H9 (cell line): ENCODE measurements around the gene CELF5. TPM values are rescaled to one million over a fixed set of nuclear protein-coding genes. Genes with fewer than 3 reads are reported as not detected.

Experiments
- DNase-seq: peaks from one replicate; pipeline ENCODE4 v3.0.0-alpha.2; 2017
- H2AFZ ChIP-seq: one replicate; pipeline ENCODE4 v1.6.1; 2013; ENCODE audit warnings: mild to moderate bottlenecking, low read length, control low read depth, moderate library complexity
- H2AK5ac ChIP-seq: 2 replicates; pipeline ENCODE4 v1.6.1; 2013; ENCODE audit warnings: low read length, control low read depth, mixed read lengths; ENCODE audit not compliant: insufficient read length
- H2BK120ac ChIP-seq: one replicate; pipeline ENCODE4 v1.6.1; 2013; ENCODE audit warnings: low read depth, mild to moderate bottlenecking, low read length, control low read depth, inconsistent platforms; ENCODE audit not compliant: poor library complexity, severe bottlenecking
- H2BK12ac ChIP-seq: 2 replicates; pipeline ENCODE4 v1.6.1; 2013; ENCODE audit warnings: low read length, control low read depth, mixed read lengths, low read depth; ENCODE audit not compliant: insufficient read length
- H2BK15ac ChIP-seq: 2 replicates; pipeline ENCODE4 v1.6.1; 2013; ENCODE audit warnings: low read depth, low read length, control low read depth
- H2BK20ac ChIP-seq: one replicate; pipeline ENCODE4 v1.6.1; 2013; ENCODE audit warnings: low read depth, mild to moderate bottlenecking, low read length, control low read depth, inconsistent platforms; ENCODE audit not compliant: poor library complexity, severe bottlenecking
- H2BK5ac ChIP-seq: 2 replicates; pipeline ENCODE4 v1.6.1; 2013; ENCODE audit warnings: low read length, control low read depth, mixed read lengths; ENCODE audit not compliant: insufficient read length
- H3K14ac ChIP-seq: 2 replicates; pipeline ENCODE4 v1.6.1; 2013; ENCODE audit warnings: low read length, control low read depth; ENCODE audit not compliant: insufficient read depth
- H3K18ac ChIP-seq: 2 replicates; pipeline ENCODE4 v1.6.1; 2013; ENCODE audit warnings: low read depth, mild to moderate bottlenecking, mixed read lengths, low read length, control low read depth; ENCODE audit not compliant: insufficient read length
- H3K23ac ChIP-seq: 2 replicates; pipeline ENCODE4 v1.6.1; 2013; ENCODE audit warnings: low read length, control low read depth, mixed read lengths, low read depth; ENCODE audit not compliant: insufficient read length
- H3K23me2 ChIP-seq: 2 replicates; pipeline ENCODE4 v1.6.1; 2013; ENCODE audit warnings: low read depth, mild to moderate bottlenecking, mixed read lengths, low read length, control low read depth; ENCODE audit not compliant: insufficient read length, poor library complexity, severe bottlenecking
- H3K27ac ChIP-seq: 2 replicates; pipeline ENCODE4 v1.5.1; 2013; ENCODE audit warnings: low read length, control low read depth, mixed read lengths, low read depth; ENCODE audit not compliant: insufficient read length
- H3K27me3 ChIP-seq: 2 replicates; pipeline ENCODE4 v1.6.1; 2013; ENCODE audit warnings: low read length, control low read depth, inconsistent platforms; ENCODE audit not compliant: insufficient read depth
- H3K4ac ChIP-seq: 2 replicates; pipeline ENCODE4 v1.6.1; 2013; ENCODE audit warnings: low read depth, mild to moderate bottlenecking, control low read depth, inconsistent platforms, low read length, moderate library complexity
- H3K4me1 ChIP-seq: 2 replicates; pipeline ENCODE4 v1.6.1; 2013; ENCODE audit warnings: low read length, control low read depth, inconsistent platforms; ENCODE audit not compliant: insufficient read depth
- H3K4me2 ChIP-seq: 2 replicates; pipeline ENCODE4 v1.6.1; 2013; ENCODE audit warnings: low read length, control low read depth, mixed read lengths; ENCODE audit not compliant: insufficient read length, insufficient read depth
- H3K56ac ChIP-seq: 2 replicates; pipeline ENCODE4 v1.6.1; 2013; ENCODE audit warnings: low read depth, mild to moderate bottlenecking, mixed read lengths, low read length, control low read depth; ENCODE audit not compliant: insufficient read length
- H3K79me1 ChIP-seq: 2 replicates; pipeline ENCODE4 v1.6.1; 2013; ENCODE audit warnings: low read depth, mild to moderate bottlenecking, moderate library complexity, low read length, control low read depth, inconsistent platforms; ENCODE audit not compliant: insufficient read depth, poor library complexity, severe bottlenecking
- H3K79me2 ChIP-seq: 2 replicates; pipeline ENCODE4 v1.6.1; 2013; ENCODE audit warnings: low read length, control low read depth, inconsistent platforms; ENCODE audit not compliant: insufficient read depth
- H3K9ac ChIP-seq: 2 replicates; pipeline ENCODE4 v1.6.1; 2013; ENCODE audit warnings: low read length, control low read depth, mixed read lengths; ENCODE audit not compliant: insufficient read length; ENCODE audit errors: extremely low read depth
- H3K9me3 ChIP-seq: one replicate; pipeline ENCODE4 v1.6.1; 2013; ENCODE audit warnings: low read depth, low read length, inconsistent platforms; ENCODE audit not compliant: control insufficient read depth
- H3T11ph ChIP-seq: one replicate; pipeline ENCODE4 v1.6.1; 2013; ENCODE audit warnings: mild to moderate bottlenecking, low read length, control low read depth, inconsistent platforms
- H4K20me1 ChIP-seq: one replicate; pipeline ENCODE4 v1.6.1; 2013; ENCODE audit not compliant: control insufficient read depth, insufficient read length, insufficient read depth
- H4K5ac ChIP-seq: 2 replicates; pipeline ENCODE4 v1.6.1; 2013; ENCODE audit warnings: low read depth, mild to moderate bottlenecking, mixed read lengths, low read length, control low read depth; ENCODE audit not compliant: insufficient read length
- H4K8ac ChIP-seq: replicated peaks from 2 replicates; pipeline ENCODE4 v1.6.1; 2013; ENCODE audit warnings: low read length, control low read depth, mixed read lengths, low read depth; ENCODE audit not compliant: insufficient read length
- H4K91ac ChIP-seq: 2 replicates; pipeline ENCODE4 v1.6.1; 2013; ENCODE audit warnings: low read depth, mild to moderate bottlenecking, moderate library complexity, mixed read lengths, low read length, control low read depth; ENCODE audit not compliant: insufficient read length
- H3K27ac Mint-ChIP-seq, 3 experiments: 2 replicates in 2 of 3; 3 replicates in 1 of 3; pipeline ENCODE4 v1.8.0; 2020 to 2021; ENCODE audit warnings: mixed read lengths in 3 of 3, mild to moderate bottlenecking in 1 of 3, moderate library complexity in 1 of 3
- H3K27me3 Mint-ChIP-seq: 2 replicates; pipeline ENCODE4 v1.8.0; 2021; ENCODE audit warnings: low read depth, mild to moderate bottlenecking, moderate library complexity, mixed read lengths
- H3K36me3 Mint-ChIP-seq, 3 experiments: 2 replicates in 2 of 3; 3 replicates in 1 of 3; pipeline ENCODE4 v1.8.0; 2020 to 2021; ENCODE audit warnings: low read depth in 3 of 3, mixed read lengths in 3 of 3; ENCODE audit not compliant: insufficient read depth in 1 of 3
- H3K4me1 Mint-ChIP-seq, 2 experiments: 2 replicates each; pipeline ENCODE4 v1.8.0; 2020; ENCODE audit warnings: mixed read lengths in 2 of 2
- H3K4me3 Mint-ChIP-seq, 2 experiments: 2 replicates in 1 of 2; 3 replicates in 1 of 2; pipeline ENCODE4 v1.8.0; 2020 to 2021; ENCODE audit warnings: mild to moderate bottlenecking in 2 of 2, mixed read lengths in 2 of 2, moderate library complexity in 1 of 2
- H3K9me3 Mint-ChIP-seq, 2 experiments: 2 replicates in 1 of 2; 3 replicates in 1 of 2; pipeline ENCODE4 v1.8.0; 2020; ENCODE audit warnings: mild to moderate bottlenecking in 2 of 2, mixed read lengths in 2 of 2, moderate library complexity in 1 of 2
- CTCF ChIP-seq: fragments of 200-600 bp; sonication (generic); conservative IDR thresholded peaks from 3 replicates; pipeline ENCODE4 v1.8.0; 2021; ENCODE audit warnings: antibody characterized with exemption, mild to moderate bottlenecking
- WGBS: extraction: QIAGEN DNeasy Blood & Tissue Kit; methylation state at CpG from one replicate; pipeline ENCODE4 v1.1.7; 2013; ENCODE audit warnings: missing lambda C conversion rate, low lambda C conversion rate, mixed read lengths; ENCODE audit not compliant: insufficient read length; ENCODE audit errors: extremely low coverage; 5-methylcytosine and 5-hydroxymethylcytosine counted together
- total RNA-seq: library from RNA; stranded (reverse); gene quantifications from 2 replicates; pipeline ENCODE4 v1.2.1, GENCODE V29; 2021

The CELF5 gene
- total RNA-seq, 1 experiment from 2014 or later, result 4.8 TPM

- Mint-ChIP-seq H3K36me3 (no peaks in the 10 kb centered on the region; a peak in 1 of 7 replicates), H3K27me3 (peaks cover 28% of the 10 kb centered on the region), H3K4me1 (peaks cover 0 to 15% of the 10 kb centered on the region in 2 experiments; a peak in 2 of 4 replicates), H3K27ac (no peak overlapping the region), H3K4me3 (no peak overlapping the region), H3K9me3 (no peaks in the 10 kb centered on the region)
- Histone ChIP-seq H2BK15ac (no peak overlapping the region), H3K9ac (no peak overlapping the region), H2BK20ac (no peak overlapping the region), H3K27ac (no peak overlapping the region), H3K79me1 (no peaks in the 10 kb centered on the region), H3K23ac (no peak overlapping the region), H2AK5ac (no peak overlapping the region), H4K20me1 (no peaks in the 10 kb centered on the region), H3K27me3 (no peaks in the 10 kb centered on the region), H3K79me2 (no peaks in the 10 kb centered on the region), H2BK120ac (no peak overlapping the region), H3T11ph (no peak overlapping the region), H2AFZ (no peak overlapping the region), H3K4me1 (no peaks in the 10 kb centered on the region), H3K18ac (no peak overlapping the region), H3K14ac (no peak overlapping the region), H2BK12ac (no peak overlapping the region), H4K5ac (no peak overlapping the region), H3K9me3 (no peaks in the 10 kb centered on the region), H3K4ac (no peak overlapping the region), H3K56ac (no peak overlapping the region), H4K8ac (no peak overlapping the region), H3K4me2 (no peak overlapping the region), H3K23me2 (peaks cover 6% of the 10 kb centered on the region), H2BK5ac (no peak overlapping the region), H4K91ac (no peak overlapping the region)
- TF ChIP-seq CTCF, result no peak
- 100% methylated on average over 1 of the region's 5 CpGs for WGBS
- DNase-seq, result no peak
These were observed 1.8 kb upstream of the CELF5 start for GRCh38 chr19:3222709-3223108.
